SIG-M5 treated with dmso at 0.1 percent for 504 hours (cell line): ENCODE results near the gene PCYT2.

Source experiments
- DNase-seq: peaks from one replicate; lab custom pipeline; 2025; ENCODE audit not compliant: unreplicated experiment; lab: John Stamatoyannopoulos, UW

Gene PCYT2

DNA sequence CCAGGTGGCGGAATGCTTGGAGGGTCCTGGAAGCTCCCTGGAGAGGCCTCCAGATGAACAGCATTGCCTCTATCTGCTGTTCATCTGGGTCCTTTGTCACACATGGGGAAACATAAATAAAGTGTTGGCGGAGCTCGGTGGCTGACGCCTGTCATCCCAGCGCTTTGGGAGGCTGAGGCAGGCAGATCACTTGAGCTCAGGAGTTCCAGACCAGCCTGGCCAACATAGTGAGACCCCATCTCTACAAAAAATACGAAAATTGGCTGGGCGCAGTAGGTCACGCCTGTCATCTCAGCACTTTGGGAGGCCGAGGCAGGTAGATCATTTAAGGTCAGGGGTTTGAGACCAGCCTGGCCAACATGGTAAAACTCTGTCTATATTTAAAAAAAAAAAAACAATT, 33.7 kb upstream of the PCYT2 start:
- DNase-seq = no peak

DNA sequence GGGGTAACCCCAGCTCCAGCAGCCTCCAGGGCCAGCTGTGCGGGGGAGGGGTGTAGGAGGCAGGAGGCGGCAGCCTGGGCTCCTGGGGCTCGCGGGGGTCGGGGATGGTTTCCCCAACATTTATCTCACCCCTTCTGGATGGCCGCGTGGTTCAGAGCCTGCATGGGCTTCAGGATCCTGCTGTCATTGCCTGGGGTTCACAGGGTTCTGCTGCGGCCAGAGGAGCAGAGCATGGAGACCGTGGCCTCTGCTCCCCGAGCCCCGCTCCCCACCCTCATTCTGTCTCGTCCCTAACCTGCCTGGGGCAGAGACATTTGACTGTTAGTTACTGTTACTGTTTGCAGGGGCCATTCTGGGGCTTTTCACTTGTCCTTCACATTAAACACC, 31.0 kb upstream of the PCYT2 start:
- no peak for DNase-seq

DNA sequence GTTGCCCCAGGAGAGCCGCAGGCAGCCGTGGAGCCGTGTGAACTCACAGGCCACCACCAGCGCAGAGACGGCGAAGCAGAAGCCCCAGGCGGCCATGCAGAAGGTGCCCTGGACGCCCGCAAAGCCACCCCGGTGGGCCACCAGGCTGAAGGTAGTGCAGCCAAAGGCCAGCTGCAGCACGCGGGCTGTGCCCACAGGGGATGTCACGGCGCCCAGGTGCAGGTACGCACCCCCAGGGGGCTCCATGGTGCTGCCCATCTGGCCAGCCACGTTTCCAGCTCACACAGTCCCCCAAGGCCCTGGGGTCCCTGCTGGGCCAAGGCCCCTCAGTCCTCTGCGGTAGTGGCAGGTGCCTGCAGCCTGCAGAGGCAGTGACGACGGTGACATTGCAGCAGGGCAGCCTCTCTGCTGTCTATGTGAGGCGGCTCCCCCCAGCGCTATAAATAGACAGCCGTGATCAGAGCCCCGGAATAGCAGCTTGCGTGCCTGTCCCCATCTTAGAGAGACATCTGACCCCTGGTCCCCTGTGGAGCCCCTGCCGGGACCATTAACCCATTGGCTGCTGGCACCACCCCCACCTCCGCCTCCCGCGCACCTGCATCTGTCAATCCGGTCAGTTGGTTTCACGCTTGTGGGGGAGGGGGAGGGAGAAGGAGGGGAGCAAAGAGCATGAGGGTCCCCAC, 30.4 kb upstream of the PCYT2 start:
- no peak for DNase-seq

DNA sequence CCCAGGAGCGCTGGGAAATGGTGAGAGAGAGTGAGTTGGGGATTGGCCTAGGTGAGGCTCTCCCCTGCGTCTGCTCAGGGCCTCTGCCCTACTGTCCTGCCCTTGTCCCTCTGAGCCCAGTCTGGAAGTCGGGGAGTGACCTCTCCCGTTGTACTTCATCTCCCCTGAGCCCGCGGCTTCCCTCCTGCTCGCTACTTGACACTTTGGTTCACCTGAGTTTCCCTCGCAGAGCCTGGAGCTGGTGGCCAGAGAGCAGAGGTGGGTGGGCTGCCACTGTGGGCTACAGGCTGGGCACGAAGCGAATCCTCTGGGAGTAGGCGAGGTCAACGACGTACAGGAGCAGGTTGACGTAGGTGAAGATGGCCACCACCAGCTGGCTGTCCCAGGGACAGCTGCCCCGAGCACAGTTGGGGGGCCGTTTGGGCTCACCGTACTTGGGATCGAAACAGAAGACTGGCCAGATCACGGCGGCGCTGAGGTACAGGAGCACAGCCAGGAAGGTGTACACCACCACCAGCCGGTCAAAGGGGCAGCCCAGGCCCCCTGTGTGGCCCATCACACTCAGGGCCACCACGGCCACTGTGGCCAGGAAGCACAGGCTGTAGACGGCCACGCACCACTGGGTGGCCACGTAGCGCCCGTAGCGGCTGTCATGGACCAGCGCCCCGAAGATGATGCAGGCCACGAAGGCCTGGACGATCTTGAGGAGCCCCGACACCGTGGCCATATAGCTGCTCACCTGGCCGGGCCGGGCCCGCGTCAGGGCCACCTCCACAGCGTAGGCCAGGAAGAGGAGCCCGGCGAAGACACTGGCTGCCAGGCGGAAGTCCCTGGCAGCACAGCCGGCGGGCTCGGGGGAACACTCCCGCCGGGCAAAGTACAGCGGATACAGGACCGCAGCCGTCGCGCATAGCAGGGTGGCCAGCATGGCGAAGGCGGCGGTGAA, 29.6 kb upstream of the PCYT2 start:
- no peak for DNase-seq

DNA sequence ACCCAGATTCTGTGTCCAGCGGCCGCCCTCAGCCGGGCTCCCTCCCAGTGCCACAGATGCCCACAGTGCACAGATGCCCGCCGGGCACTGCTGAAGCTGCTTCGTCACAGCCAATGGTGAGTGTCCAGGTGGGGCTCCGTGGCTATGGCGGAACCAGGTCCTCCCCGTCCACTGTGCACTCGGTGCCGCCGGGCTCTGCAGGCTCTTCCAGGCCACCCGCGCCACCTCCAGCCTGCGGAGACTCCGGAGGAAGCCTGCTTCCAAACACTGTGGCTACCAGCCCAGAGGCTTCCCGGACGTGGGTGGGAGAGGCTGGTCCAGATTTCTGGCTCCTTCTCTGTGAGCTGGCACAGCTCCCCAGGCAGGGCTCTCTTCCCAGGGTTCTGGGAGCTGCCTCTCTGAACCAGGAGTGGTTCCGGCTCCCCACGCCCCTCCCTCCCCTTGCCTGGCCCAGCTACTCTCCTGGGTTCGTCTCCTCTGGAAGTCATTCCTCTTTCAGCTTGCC, 28.7 kb upstream of the PCYT2 start:
- DNase-seq = no peak

DNA sequence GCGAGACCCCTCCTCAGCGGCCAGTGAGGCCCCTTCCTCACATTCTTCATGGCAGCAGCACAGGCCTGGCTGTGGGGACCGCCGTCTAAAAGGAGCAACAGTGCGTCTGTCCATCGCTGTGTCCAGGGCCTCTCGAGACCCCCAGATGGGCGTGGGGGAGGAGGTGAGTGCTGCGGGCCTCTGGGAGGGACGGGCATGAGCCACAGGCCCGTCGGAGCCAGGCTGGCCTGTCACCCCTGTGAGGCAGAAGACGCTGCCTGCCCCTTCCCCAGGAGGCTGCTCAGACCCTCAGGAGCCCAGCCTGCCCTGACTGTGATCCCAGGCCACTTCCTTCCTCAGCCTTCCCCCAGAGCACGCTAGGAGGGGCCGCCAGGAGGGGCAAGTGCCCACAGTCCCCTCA, 28.0 kb upstream of the PCYT2 start:
- no peak for DNase-seq

DNA sequence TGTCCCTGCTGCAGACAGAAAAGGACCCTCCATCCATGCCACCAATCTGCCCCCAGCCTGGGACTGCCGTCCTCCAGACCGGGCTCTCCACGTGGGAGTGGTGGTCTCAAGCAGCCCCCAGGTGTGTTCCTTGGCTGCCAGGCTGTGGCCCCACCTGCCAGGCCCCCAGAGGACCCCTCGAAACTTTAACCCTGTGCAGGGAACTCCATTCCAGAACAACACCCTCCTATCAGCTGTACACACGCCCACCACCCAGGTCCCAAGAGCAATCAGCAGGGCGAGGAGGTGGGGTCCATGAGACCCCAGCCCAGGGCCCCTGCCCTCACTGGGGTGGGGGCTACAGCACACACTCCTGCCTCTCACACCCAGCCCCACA, 24.5 kb upstream of the PCYT2 start:
- DNase-seq = no peak

DNA sequence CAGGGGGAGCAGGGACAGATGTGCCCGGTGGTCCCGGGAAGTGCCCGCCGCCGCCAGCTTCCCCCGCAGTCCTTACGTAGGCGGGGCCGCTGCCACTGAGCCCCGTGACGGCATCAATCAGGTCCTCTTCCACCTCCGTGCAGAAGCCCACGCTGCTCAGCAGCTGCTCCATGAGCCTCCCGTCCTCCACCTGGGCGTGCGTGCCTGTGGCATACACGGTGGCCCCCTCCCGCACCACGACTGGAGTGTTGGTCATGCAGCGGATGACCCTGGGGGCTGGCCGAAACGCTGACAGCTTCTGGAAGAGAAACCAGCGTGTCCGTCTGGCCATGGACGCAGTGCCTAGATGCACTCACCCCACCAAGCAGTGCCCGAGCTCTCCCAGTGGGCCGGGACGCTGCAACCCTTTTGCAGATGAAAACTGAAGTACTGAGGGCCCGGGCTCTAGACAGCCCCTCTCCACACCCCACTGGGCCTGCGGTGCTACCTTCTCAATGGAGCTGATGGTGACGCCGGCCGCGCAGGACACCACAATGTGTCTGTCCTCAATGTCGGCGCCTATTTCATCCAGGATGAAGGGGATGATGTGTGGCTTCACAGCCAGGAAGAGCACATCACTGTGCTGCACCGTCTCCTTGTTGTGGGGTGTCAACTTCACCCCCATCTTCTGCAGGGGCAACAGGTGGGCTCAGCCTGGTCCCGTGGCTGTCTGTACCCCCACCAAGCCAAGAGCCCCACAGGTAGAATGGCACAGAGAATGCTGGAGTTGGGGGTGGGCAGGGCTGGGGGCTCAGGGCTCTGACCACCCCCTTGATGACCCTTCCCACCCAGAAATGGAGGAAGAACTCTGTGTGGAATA, 23.9 kb upstream of the PCYT2 start:
- DNase-seq = no peak

DNA sequence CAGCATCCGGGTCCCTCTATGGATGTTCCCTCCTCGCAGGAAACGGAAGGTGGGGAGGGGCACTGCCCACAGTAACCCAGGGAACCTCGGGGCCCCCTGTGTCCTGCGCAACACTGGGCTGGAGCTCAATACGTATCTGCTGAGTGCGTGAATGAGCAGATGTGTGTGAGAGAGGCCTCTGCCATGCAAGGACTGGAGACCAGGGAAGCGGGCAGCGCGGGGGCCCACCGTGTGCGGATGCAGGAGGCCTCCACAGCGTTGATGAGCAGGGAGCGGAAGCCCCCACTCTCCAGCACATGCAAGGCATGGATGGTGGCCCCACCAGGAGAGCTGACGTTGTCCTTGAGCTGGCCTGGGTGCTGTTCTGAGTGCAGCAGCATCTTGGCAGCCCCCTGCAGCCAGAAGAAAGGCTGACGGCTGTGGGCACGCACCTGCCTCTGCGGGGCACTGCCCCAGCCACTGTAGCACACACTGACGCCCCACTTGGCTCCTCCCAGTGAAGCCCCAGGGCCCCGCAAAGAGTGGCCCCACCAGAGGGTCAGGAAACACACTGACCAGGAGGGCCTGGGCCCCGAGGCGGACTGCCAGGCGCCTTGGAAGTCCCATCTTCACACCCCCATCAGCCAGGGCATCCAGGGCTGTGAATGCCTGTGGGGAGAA, 23.0 kb upstream of the PCYT2 start:
- DNase-seq = no peak

DNA sequence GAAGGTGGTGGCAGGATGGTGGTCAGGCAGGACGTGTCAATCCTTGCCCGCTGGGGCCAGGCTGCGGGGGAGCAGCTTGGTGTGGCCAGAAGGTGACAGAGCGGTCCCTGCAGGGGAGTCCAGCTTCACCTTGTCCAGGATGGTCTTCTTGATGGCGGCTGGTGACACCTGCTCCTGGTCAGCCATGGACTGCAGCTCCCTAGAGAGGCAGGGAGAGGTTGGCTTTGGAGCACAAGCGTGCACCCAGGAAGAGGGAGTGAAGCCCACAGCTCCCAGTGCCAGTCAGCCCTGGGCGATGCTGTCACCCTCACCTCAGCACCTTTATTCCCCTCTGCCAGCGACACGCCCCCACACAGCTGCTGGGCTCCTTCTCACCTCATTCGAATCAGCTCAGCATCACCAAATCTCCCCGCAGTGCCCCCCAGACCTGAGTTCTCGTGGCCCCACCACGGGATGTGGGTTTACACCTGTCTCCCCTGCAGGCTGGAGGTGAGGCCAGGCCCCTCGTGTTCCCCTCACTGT, 22.0 kb upstream of the PCYT2 start:
- DNase-seq = no peak

DNA sequence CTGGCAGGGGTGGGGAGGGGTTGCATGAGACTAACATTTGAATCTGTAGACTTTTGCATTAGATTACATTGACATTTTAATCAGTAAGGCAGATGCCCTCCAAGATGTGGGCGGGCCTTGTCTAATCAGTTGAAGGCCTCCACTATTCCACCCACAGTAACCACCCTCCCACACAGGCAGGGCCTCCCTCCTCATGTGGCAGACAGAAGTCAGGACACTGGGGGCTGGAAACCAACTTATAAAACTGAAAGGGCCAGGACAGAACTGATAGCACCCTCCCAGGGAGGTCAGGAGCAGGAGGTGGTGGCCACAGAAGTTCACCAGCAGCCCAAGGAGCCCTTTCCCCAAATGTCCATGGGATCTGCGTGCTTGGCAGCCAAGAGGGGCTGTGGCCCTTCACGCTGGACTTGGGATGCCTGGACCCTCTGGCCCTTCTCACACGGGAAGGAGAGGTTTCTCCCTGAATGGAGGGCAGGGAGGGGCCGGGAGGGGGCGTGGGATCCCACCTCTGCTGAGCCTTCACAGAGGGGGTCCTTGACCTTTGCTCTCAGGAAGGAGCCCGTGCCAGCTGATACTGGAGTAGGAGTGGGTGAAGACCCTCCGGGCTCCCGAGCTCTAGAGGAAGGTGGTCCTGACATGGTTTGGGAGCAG, 21.3 kb upstream of the PCYT2 start:
- no peak for DNase-seq

DNA sequence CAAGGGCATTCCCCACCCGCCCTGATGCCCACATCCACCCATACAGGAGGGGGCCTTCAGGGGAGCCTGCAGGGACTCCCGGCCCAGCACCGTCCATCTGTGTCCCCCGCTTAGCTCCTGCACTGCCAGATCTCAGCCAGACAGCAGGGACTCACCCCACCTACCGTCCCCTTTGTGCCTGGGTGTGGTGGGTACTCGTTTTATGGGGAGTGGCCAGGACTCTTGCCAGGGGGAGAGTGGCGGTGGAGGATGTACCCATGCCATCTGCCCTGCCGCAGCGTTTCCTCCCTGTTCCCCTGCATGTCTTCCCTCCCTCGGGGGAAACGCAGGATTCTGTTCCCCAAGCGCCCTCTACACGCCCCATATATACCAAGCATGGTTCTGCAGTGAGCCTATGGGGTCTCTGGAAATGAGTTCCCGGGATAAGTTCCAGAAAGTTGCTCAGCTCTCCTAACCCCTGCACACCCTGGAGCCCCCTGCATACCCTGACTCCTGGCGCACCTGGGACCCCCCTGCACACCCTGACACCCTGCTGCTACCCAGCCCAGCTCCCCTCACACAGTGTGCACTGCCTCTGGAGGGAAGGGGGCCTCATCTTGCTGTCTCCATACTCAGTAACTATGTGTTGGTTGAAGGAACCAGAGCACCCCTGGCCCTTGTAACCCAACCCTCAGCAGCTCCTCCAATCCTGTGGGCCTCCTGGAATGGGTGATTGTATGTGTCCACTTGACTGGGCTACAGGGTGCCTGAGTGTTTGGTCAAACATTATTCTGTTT, 20.5 kb upstream of the PCYT2 start:
- no peak for DNase-seq

DNA sequence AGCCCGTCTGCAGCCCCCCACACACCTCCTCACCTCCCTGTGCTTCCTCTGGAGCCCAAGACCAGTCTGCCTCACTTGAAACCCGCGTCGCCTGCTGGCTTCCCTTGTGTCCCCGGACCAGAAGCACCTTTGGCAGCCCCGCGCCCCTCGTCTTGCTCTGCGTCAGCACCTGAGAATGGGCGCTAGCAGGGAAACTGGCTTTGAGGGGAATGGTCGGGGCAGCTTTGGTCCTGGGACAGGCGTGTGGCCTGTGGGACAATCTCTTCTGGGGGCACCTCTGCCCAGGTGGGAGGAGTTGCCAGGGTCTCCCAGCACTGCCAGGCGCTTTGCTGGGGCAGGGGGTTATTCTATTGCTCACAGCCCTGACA, 20.0 kb upstream of the PCYT2 start:
- DNase-seq = no peak

DNA sequence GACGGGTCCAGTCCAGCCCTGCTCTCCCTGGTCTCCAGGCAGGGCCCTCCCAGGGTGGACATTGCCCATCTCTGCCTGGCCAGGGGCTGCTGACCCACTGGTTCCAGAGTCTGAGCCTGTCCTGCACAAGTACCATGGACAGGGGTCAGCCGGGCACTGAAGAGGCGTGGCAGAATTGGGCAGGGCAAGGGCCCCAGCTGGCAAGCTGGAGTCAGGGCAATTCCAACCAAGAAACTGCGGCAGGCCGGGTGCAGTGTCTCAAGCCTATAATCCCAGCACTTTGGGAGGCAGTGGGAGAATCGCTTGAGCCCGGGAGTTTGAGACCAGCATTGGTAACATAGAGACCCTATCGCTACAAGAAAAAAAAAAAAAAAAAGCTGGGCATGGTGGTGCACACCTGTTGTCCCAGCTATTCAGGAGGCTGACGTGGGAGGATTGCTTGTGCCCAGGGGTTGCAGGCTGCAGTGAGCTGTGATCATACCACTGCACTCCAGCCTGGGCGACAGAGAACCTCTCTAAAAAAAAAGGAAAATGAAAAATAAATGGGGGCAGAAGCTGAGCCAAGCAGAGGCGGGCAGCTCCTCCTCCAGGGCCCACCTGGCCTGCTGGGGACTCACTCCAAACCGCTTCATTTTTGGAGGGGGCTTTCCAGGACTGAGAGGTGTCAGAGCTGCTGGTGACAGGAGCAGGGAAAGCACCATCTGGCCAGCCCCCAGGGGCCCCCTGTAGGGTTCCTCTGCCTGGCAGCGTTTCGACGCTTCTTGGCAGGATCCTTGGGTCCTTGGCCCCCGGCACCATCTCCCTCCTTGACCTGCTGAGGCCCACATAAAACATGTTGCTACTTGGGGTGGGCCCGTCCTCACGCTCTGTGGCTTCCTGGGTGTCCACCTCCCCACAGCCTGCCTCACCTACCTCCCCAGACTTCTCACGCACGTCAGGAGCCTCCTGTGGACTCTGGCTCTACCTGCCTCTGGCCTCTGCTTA, 19.2 kb upstream of the PCYT2 start:
- no peak for DNase-seq

DNA sequence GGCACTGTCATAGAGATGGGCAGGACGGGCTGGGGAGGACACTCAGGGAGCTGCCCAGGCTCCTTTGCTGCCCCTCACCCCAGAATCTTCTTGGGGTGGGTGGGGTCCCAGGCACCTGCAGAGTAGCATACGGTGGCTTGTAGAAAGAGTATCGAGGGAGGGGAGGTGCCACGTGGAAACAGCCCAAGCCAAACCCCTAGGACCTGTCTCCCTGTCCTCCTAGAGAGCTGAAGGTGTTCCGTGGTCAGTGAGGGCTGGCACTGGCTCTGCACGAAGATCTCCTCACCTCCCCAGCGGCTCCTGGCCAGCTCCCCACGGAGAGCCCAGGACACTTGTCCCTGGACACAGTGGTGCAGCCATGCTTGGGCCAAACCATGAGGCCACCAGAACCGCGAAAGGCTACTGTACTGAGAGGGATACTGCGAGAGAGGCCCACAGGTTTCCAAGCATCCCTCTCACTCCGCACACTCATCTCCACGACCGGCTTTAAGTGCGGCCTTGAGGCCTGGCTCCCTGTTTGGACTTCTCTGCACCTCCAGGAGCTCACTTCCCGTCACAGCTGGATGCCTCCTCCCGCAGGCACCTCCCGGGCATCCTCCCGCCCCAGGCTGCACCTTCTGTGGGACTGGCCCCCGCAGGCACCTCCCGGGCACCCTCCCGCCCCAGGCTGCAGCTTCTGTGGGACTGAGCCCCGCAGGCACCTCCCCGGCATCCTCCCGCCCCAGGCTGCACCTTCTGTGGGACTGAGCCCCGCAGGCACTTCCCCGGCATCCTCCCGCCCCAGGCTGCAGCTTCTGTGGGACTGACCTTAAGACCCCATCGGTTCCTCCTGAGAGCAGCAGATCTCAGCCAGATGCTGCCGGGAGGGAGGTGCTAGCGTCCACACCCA, 18.3 kb upstream of the PCYT2 start:
- no peak for DNase-seq

DNA sequence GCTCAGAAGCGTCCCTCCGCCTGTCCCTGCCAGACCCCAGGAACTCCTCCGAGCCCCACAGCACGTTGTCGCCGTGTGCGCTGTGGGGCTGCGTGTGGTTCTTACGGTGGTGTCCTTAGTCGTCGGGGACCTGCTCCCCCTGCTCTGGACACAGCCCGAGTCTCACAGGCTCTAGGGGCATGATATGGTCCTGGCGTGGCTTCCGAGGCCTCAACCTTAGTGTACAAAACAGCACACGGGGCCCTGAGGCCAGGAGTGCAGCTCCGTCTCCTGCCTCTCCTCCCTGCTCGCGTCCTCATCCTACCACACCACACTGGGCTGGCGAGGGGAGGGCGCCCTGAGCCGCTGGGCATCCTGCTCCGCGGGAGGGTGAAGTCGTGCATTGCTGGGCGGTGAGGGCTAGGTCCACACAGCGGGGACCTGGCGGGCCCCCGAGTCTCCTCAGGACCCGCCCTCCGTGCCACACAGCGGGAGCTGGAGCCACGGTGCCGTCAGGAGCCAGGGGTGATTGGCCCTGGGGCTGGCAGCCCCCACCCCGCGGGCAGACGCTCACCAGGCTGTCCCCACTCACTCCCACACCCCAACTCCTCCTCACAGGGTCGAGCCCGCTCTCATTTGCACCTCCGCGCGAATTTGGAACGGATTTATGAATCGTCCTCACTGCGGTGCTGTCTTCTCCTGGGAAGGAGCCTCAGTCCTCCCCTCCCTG, 17.5 kb upstream of the PCYT2 start:
- DNase-seq = no peak
